Loucy (cell line): Measurements from ENCODE around the gene SHB.

ENCODE experiments used
- H2AFZ ChIP-seq: fragments of 200-600 bp; sonication (generic); 2 replicates; pipeline ENCODE4 v1.6.0; 2016; ENCODE audit warnings: antibody characterized with exemption, mild to moderate bottlenecking, low read length, moderate library complexity
- H3F3A ChIP-seq: fragments of 200-600 bp; 2 replicates; pipeline ENCODE4 v1.6.0; 2016; ENCODE audit warnings: antibody characterized with exemption, low read depth, mild to moderate bottlenecking
- H3K27me3 ChIP-seq: fragments of 200-600 bp; sonication (generic); 2 replicates; pipeline ENCODE4 v1.6.1; 2014; ENCODE audit warnings: low read length, mild to moderate bottlenecking; ENCODE audit not compliant: insufficient read depth, poor library complexity, severe bottlenecking
- H3K36me3 ChIP-seq: fragments of 200-600 bp; sonication (generic); 2 replicates; pipeline ENCODE4 v1.6.1; 2016; ENCODE audit warnings: low read length; ENCODE audit not compliant: insufficient read depth
- H3K4me1 ChIP-seq: fragments of 200-600 bp; sonication (generic); 2 replicates; pipeline ENCODE4 v1.5.1; 2014; ENCODE audit warnings: low read length, mild to moderate bottlenecking; ENCODE audit not compliant: insufficient read depth, poor library complexity, severe bottlenecking
- H3K4me2 ChIP-seq: fragments of 200-600 bp; sonication (generic); 2 replicates; pipeline ENCODE4 v1.6.0; 2014; ENCODE audit warnings: antibody characterized with exemption, low read length, low read depth, mild to moderate bottlenecking; ENCODE audit not compliant: poor library complexity, severe bottlenecking
- H3K4me3 ChIP-seq: fragments of 200-600 bp; sonication (generic); 2 replicates; pipeline ENCODE4 v1.5.1; 2014; ENCODE audit warnings: low read length, mild to moderate bottlenecking, mixed read lengths; ENCODE audit not compliant: poor library complexity, severe bottlenecking
- H3K79me2 ChIP-seq: fragments of 200-600 bp; sonication (generic); 2 replicates; pipeline ENCODE4 v1.6.1; 2014; ENCODE audit warnings: low read length; ENCODE audit not compliant: insufficient read depth
- H3K9ac ChIP-seq: fragments of 200-600 bp; sonication (generic); 2 replicates; pipeline ENCODE4 v1.6.0; 2014; ENCODE audit warnings: mild to moderate bottlenecking, low read depth, low read length, moderate library complexity; ENCODE audit not compliant: poor library complexity, severe bottlenecking
- H3K9me2 ChIP-seq: fragments of 200-600 bp; sonication (generic); replicated peaks from 2 replicates; pipeline ENCODE4 v1.6.1; 2016; ENCODE audit warnings: low read depth, low read length, mixed read lengths
- H3K9me3 ChIP-seq: fragments of 200-600 bp; sonication (generic); 2 replicates; pipeline ENCODE4 v1.6.1; 2014; ENCODE audit warnings: mild to moderate bottlenecking, antibody characterized with exemption, low read length, low read depth; ENCODE audit not compliant: insufficient read depth
- H4K20me1 ChIP-seq: fragments of 200-600 bp; sonication (generic); 2 replicates; pipeline ENCODE4 v1.6.0; 2014; ENCODE audit warnings: antibody characterized with exemption, low read length, mild to moderate bottlenecking; ENCODE audit not compliant: insufficient read depth, poor library complexity, severe bottlenecking
- CTCF ChIP-seq: fragments of 200-600 bp; sonication (generic); conservative IDR thresholded peaks from 2 replicates; pipeline ENCODE4 v1.5.1; 2014; ENCODE audit warnings: mild to moderate bottlenecking, antibody characterized with exemption, low read length
- EZH2phosphoT487 ChIP-seq: fragments of 200-600 bp; IDR thresholded peaks from 2 replicates; pipeline ENCODE4 v1.6.1; 2018; ENCODE audit warnings: antibody characterized with exemption, mild to moderate bottlenecking, moderate library complexity, borderline replicate concordance

The SHB gene

DNA sequence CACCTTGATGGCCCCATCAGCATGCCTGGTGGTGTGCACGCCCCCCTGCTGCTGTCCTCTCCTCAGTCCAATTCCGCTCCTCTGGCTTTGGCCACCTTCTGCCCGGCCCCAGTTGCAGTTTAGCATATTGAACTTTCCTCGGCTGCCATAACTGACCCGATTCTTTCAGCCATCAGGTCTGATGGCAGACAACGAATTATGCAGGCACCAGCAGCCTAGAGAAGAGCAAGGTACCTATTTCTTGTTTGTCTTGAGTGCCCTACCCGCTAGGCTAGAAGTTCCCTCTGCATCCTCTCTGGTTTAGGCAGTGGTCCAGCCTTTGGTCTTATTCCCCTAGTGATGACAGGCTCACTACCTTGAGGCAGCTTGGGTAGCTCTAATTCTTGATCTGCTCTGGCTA lies 122.1 kb downstream of the SHB start:
- no peaks in the 10 kb centered on the region for H3K36me3 ChIP-seq
- no peaks in the 10 kb centered on the region for H3K79me2 ChIP-seq
- TF ChIP-seq EZH2phosphoT487 = no peak
- TF ChIP-seq CTCF = no peak

DNA sequence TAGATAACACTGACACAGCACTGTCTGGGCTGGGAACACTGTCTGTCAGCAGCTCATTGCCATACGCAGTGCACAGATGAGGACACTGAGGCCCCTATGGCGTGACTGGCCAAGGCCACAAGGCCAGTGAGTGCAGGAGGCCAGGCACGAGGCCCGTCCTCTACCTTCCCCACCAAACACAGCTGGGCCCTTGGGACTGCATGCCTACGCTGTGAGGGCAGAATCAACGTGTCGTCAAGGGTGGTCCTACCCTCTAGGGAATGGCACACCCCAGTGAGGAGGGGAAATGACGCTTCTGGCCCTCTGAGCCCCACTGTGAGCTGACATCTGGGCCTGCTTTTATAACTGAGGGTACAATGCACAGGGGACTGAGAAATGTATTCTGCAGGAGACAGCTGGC lies 123.0 kb downstream of the SHB start:
- H2AFZ ChIP-seq = no peak overlapping the region
- no peak for TF ChIP-seq EZH2phosphoT487
- TF ChIP-seq CTCF = no peak
- H3K27me3 ChIP-seq = no peaks in the 10 kb centered on the region
- no peak overlapping the region for H3K9ac ChIP-seq
- no peaks in the 10 kb centered on the region for H4K20me1 ChIP-seq
- no peaks in the 10 kb centered on the region for H3K9me3 ChIP-seq
- H3K36me3 ChIP-seq = no peaks in the 10 kb centered on the region
- no peaks in the 10 kb centered on the region for H3F3A ChIP-seq
- no peaks in the 10 kb centered on the region for H3K9me2 ChIP-seq
- H3K4me1 ChIP-seq = no peaks in the 10 kb centered on the region
- no peak overlapping the region for H3K4me3 ChIP-seq
- H3K4me2 ChIP-seq = no peak overlapping the region
- no peaks in the 10 kb centered on the region for H3K79me2 ChIP-seq

More for the DNA sequence above, 122.1 kb downstream of the SHB start:
- Histone ChIP-seq H3K9me3 (no peaks in the 10 kb centered on the region), H3K4me2 (no peak overlapping the region), H3F3A (no peaks in the 10 kb centered on the region), H3K9ac (no peak overlapping the region), H4K20me1 (no peaks in the 10 kb centered on the region), H3K4me3 (no peak overlapping the region), H3K4me1 (no peaks in the 10 kb centered on the region), H3K27me3 (no peaks in the 10 kb centered on the region), H2AFZ (no peak overlapping the region), H3K9me2 (no peaks in the 10 kb centered on the region)

DNA sequence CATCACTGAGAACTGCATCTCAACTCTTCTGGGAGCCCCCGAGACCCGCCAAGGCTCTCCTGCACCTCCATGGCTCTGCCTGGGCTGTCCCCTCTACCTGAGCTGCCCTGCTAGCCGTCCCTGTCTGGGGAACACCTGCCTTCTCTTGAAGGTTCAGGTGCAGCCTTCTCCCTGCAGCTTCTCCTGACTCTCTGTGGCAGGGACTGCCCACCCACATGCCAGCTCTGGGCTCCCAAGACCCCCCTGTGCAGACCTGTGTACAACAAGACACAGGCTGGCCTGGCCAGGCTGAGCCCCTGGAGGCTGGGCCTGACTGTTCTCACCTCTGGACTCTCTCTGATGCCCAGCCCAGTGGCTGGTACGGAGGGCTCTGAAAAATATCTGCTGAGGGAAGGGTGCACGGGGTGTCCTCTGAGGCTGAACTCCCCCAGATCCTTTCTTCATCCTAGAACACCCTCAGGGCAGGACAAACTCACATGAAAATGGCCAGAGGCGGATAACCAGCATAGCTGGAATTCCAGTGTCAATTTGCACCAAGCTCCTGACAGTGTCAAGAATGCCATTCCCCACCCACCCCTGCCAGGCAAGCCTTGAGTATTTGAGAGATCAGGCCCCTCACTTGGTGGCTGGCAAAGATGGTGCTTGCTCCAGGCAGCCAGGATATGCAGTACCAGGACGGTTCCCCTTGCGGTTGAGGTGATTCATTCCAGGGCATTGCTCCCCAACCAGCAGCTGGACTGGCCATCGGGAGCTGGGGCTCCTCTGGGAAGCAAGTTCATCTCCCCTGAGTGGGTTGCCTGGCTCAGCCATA lies 124.2 kb downstream of the SHB start:
- no peak overlapping the region for H2AFZ ChIP-seq
- no peaks in the 10 kb centered on the region for H3K9me2 ChIP-seq
- no peak overlapping the region for H3K9ac ChIP-seq
- no peaks in the 10 kb centered on the region for H3K27me3 ChIP-seq
- no peaks in the 10 kb centered on the region for H3F3A ChIP-seq
- H3K9me3 ChIP-seq = no peaks in the 10 kb centered on the region
- no peaks in the 10 kb centered on the region for H4K20me1 ChIP-seq
- H3K79me2 ChIP-seq = no peaks in the 10 kb centered on the region
- no peaks in the 10 kb centered on the region for H3K36me3 ChIP-seq
- H3K4me1 ChIP-seq = no peaks in the 10 kb centered on the region
- H3K4me3 ChIP-seq = no peak overlapping the region
- H3K4me2 ChIP-seq = no peak overlapping the region
- TF ChIP-seq EZH2phosphoT487 (no peak), CTCF (no peak)
